GM18873 (cell line): Measurements from ENCODE around the gene NPVF.
A peak's percentile ranks its signal among the peaks of the same experiment; 100 is the strongest.

Source experiments
- ATAC-seq: cut with Tn5 transposase; IDR thresholded peaks from one replicate; pipeline ENCODE4 v1.9.1; 2021; ENCODE audit warnings: mild to moderate bottlenecking, moderate library complexity, moderate number of reproducible peaks; ENCODE audit not compliant: unreplicated experiment, low FRiP score

The NPVF gene

GRCh38 chr7:25179771-25180591 is 48.3 kb downstream of the NPVF start:
- ATAC-seq: peak; percentile 92

DNA sequence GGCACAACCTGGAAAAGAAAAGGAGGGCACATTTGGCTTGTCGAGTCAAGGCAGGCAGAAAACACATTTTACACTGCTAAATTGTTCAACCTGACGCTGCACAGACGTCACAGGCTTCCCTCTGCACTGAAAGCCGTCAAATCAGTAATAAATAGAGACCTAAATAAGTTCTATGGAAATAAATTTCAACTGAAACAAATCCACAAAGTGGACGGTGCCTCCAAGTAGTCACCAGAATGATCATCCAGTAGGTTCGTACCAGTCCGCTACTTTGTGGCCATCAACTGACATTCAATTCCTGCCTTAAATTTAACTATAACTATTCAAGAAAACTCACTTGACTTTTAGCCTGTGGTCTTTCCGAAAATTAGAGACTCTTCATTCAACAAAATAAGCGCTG is 49.0 kb downstream of the NPVF start:
- ATAC-seq: no peak
